Mucosa of stomach (tissue), 1 donor: ENCODE data around the gene DNAJB8.

Experiments
- H3K27me3 ChIP-seq: one replicate; pipeline ENCODE4 v1.7.0; 2013; ENCODE audit warnings: mild to moderate bottlenecking, low read length; ENCODE audit not compliant: control insufficient read depth, insufficient read depth
- H3K36me3 ChIP-seq: one replicate; pipeline ENCODE4 v1.7.0; 2013; ENCODE audit warnings: low read length; ENCODE audit not compliant: control insufficient read depth, insufficient read depth
- H3K4me1 ChIP-seq: one replicate; pipeline ENCODE4 v1.7.0; 2013; ENCODE audit warnings: mild to moderate bottlenecking, low read length; ENCODE audit not compliant: control insufficient read depth, insufficient read depth
- H3K4me3 ChIP-seq: one replicate; pipeline ENCODE4 v1.7.0; 2013; ENCODE audit warnings: low read length
- H3K9ac ChIP-seq: one replicate; pipeline ENCODE4 v1.7.0; 2013; ENCODE audit warnings: mild to moderate bottlenecking, low read length, moderate library complexity
- H3K9me3 ChIP-seq: one replicate; pipeline ENCODE4 v1.7.0; 2013; ENCODE audit warnings: mild to moderate bottlenecking, low read length, moderate library complexity; ENCODE audit not compliant: control insufficient read depth
- donor health status: Pancreatic carcinoma.

Gene DNAJB8

DNA sequence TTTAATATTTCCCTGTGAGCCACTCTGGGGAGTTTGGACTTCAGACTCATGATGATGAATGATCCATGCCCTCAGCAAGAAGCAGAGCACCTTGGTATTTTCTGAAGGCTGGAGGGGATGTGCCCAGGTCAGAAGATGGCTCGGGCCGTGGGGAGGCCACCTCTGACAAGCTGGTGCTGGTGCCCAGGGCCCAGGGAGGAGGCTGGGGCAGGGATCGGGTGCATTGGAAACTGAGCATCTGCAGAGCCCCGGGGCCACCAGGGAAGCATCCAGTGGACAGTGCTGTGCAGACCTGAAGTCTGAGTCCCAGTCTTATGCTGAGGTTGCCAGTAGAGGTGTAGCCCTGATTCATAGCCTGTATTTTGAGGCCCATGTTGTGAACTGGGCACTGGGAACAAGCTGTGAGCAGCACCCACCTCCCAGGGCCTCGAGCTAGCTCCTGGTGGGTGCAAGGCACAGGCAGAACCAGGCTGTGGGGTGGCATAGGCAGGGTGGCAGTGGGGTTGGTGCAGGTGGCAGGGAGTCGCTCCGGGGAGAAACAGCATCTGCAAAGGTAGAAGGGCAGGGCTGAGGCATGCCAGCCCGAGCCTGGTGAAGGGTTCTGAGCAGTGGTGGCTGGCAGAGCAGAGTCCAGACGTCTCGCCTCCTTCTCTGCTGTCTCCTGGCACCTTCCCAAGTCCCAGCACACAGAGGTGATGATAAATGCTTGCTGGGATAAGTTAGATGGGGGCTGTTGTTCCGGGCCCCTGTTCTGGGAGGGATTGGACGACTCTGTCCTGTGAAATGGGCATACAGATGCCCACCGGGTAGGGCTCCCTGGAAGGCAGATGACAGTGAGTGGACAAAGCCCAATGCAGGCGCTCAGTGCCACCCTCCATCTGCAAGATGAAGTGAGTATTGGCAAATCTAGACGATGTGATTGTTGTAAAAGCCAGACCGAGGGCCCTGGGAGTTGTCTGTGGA, 10.6 kb downstream of the DNAJB8 start:
- no peaks in the 10 kb centered on the region for H3K36me3 ChIP-seq
- H3K27me3 ChIP-seq = peaks cover 32% of the 10 kb centered on the region
- H3K9me3 ChIP-seq = no peaks in the 10 kb centered on the region
- H3K4me1 ChIP-seq = no peaks in the 10 kb centered on the region
- H3K4me3 ChIP-seq = no peak overlapping the region
- no peak overlapping the region for H3K9ac ChIP-seq

DNA sequence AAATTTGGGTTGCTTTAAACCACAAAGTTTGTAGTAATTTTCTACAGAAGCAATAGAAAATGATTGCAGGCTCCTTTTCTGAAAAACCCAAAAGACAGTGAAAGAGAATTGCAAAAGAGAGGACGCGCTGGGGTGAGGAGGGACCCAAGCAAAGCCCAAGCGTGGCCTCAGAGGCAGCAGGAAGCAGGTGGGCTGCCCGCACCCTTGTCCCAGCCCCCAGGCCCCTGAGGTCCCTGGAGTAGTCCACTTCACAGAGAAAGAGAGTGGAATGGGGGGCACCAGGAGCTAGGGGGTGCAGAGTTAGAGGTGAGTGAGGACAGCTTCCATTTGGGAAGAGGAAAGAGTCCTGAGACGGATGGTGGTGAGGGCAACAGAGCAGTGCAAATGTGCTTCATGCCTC, 11.6 kb downstream of the DNAJB8 start:
- Histone ChIP-seq H3K4me3 (no peak overlapping the region), H3K36me3 (no peaks in the 10 kb centered on the region), H3K4me1 (no peaks in the 10 kb centered on the region), H3K9ac (no peak overlapping the region), H3K27me3 (peaks cover 37% of the 10 kb centered on the region), H3K9me3 (no peaks in the 10 kb centered on the region)

GRCh38 chr3:128454310-128454618, 12.4 kb downstream of the DNAJB8 start:
- H3K27me3 ChIP-seq = peaks cover 37% of the 10 kb centered on the region
- H3K4me1 ChIP-seq = no peaks in the 10 kb centered on the region
- no peaks in the 10 kb centered on the region for H3K9me3 ChIP-seq
- H3K36me3 ChIP-seq = no peaks in the 10 kb centered on the region
- no peak overlapping the region for H3K9ac ChIP-seq
- no peak overlapping the region for H3K4me3 ChIP-seq

DNA sequence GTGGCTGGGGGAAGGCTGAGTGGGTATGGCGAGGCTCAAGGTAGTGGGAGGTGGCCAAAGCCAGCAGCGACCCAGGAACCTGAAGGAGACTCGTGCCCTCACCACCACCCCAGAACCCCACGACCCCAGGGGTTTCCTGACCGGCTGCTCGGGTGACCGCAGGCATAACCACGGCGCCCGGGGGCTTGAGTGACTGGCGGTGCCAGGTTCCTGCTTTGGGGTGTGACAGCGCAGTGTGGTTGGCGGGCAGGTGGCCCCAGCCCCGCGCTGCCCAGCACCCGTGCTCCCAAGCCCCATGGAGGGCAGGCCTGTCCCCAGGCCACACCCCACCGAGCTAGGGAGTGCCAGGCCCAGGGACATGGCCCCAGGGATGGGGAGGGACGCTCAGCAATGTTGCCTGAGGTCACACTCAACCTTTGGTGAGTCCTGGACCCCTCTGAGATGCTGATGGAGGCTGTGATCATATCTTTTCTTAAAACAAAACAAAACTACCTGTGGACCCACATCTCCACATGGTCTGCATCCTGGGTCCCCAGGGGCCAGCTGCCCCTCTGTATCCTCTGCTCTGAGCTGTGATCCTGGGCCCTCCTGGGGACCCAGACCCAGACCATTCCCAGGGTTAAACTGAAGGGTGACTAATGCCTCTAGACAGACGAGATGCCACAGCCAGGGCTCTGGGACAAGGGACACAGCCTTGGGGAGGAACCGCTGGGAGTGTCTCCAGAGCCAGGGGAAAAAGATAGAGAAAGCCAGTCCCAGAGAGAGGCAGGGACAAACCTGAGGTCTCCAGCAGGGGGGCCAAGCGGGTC, 13.0 kb downstream of the DNAJB8 start:
- no peak overlapping the region for H3K4me3 ChIP-seq
- H3K9ac ChIP-seq = no peak overlapping the region
- no peaks in the 10 kb centered on the region for H3K4me1 ChIP-seq
- peaks cover 37% of the 10 kb centered on the region for H3K27me3 ChIP-seq
- no peaks in the 10 kb centered on the region for H3K9me3 ChIP-seq
- H3K36me3 ChIP-seq = no peaks in the 10 kb centered on the region

DNA sequence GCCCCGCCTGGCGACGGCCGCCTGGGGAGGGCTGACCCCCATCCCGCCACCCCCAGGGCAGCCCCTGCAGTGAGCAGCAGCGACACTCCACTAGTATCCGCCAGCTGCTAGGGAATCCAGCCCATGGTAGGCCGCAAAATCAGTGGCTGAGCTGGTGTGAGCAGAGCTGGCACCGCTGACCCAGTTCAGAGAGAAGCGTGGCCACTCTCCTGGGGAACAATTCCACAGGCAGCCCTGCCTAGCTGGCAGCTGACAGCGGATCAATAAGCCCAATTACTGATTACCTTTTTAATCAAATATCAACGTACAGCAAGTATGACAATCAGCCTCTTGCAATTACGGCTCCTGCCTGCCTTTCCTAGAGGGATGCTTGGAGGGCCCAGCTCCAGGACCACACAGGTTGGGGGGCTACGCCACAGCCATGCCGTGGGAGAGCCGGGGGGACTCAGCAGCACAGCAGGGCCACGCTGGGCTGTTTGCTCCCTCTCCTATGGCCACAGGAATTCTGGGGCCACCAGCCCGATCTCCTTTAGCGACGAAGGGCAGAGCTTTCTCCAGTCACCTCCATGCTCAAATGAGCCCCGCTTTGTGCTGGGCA, 13.9 kb downstream of the DNAJB8 start:
- no peak overlapping the region for H3K9ac ChIP-seq
- H3K27me3 ChIP-seq = peaks cover 37% of the 10 kb centered on the region
- no peaks in the 10 kb centered on the region for H3K36me3 ChIP-seq
- H3K9me3 ChIP-seq = no peaks in the 10 kb centered on the region
- H3K4me1 ChIP-seq = no peaks in the 10 kb centered on the region
- no peak overlapping the region for H3K4me3 ChIP-seq

DNA sequence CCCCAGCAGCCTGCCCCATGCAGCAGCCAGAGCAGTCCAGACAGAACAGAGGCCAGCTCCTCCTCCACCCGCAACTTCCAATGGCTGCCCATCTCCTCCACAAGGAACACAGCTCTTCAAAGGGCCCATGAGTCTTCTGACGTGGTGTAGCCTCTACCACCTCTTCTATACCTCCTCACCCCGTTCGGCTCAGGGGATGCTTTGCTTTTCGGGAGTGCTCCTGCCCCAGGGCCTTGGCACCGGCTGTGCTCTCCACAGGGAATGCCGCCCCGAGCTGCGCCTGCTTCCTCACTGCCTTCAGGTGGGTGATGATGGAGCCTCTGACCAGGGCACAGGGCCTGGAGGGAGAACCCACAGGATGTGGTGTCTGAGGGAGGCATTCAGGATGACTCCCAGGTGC, 14.6 kb downstream of the DNAJB8 start:
- Histone ChIP-seq H3K4me3 (no peak overlapping the region), H3K36me3 (no peaks in the 10 kb centered on the region), H3K9ac (no peak overlapping the region), H3K9me3 (no peaks in the 10 kb centered on the region), H3K4me1 (no peaks in the 10 kb centered on the region), H3K27me3 (peaks cover 32% of the 10 kb centered on the region)

DNA sequence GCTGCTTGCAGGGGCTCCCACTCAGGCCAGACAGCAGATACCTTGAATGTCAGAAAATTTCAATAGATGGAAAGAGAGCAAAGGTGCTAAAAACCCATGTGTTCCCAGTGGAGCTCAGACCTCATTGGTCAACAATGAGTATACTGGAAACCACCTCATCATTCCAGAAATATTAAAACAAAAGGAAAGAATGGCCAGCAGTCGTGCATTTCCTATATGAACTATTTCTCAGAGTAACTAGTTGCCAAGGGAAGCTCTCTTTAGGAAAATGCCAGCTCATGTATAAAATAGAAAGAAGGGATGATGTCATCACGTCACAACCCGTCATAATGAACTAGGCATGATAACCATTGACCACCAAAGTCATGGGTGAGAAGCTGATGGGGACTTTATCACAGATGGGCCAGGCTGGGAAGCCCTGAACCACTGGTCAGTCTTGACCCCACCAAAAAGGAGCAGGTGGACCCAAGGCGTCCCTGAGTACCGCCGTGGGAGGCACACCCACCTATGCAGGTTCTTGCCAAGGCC, 17.5 kb downstream of the DNAJB8 start:
- Histone ChIP-seq H3K27me3 (peaks cover 5% of the 10 kb centered on the region), H3K4me3 (no peak overlapping the region), H3K9ac (no peak overlapping the region), H3K36me3 (no peaks in the 10 kb centered on the region), H3K4me1 (no peaks in the 10 kb centered on the region), H3K9me3 (no peaks in the 10 kb centered on the region)

DNA sequence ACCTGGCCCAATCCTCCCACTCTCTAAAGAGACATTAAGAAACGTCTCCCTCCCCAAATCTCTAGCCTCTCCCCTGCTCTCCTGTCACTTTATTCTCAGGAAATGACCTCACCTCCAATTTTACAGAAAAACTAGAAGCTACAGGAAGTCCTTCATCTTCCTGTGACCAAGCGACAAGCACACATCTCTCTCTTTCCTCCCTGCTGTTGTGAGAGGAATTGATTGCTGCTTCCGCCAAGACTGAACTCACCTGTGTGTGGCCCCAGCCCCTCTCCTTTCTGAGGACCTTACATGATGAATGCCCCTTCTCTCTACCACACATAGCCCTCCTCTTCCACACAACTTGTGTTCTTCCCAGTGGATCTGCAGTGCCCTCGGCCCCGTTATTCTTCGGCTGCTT, 18.2 kb downstream of the DNAJB8 start:
- H3K9ac ChIP-seq = no peak overlapping the region
- no peaks in the 10 kb centered on the region for H3K4me1 ChIP-seq
- H3K36me3 ChIP-seq = no peaks in the 10 kb centered on the region
- H3K27me3 ChIP-seq = peaks cover 8% of the 10 kb centered on the region
- H3K4me3 ChIP-seq = no peak overlapping the region
- no peaks in the 10 kb centered on the region for H3K9me3 ChIP-seq

DNA sequence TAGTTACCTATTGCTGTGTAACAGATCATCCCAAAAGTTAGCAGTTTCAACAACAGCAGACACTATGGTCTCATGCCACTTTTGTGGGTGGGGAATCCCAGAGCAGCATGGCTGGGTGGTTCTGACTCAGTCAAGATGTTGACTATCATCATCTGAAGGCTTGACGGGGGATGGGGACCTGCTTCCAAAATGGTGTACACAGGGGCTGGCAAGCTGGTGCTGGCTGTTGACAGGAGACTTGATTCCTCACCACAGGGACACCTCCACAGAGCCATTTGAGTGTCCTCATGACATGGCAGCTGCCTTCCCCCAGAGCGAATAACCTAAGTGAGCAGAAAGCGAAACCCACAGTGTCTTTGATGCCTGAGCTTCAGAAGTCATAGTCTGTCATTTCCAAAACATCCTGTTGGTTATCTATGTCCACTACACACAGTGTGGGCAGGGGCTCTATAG, 19.1 kb downstream of the DNAJB8 start:
- Histone ChIP-seq H3K27me3 (peaks cover 8% of the 10 kb centered on the region), H3K36me3 (no peaks in the 10 kb centered on the region), H3K9ac (no peak overlapping the region), H3K4me3 (no peak overlapping the region), H3K4me1 (no peaks in the 10 kb centered on the region), H3K9me3 (no peaks in the 10 kb centered on the region)

DNA sequence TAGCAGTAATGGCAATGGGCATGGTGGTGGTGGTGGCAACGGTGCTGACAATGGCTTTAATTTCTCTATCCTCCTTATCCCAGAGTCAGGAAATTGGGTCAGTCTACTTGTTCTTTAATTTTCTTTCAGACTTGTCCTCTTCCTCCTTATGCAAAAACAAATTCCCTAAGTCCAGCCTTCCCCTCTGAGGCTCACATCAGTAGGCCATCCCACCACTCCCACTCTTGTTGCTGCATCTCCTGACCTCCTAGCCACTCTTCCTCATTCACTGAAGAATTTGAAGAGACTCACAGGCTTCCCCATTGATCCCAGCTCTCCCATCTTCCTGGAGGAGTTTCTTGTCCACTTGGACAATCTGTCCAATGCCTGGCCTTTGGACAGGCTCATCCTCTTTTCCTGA, 19.9 kb downstream of the DNAJB8 start:
- no peak overlapping the region for H3K9ac ChIP-seq
- H3K27me3 ChIP-seq = peaks cover 8% of the 10 kb centered on the region
- no peak overlapping the region for H3K4me3 ChIP-seq
- no peaks in the 10 kb centered on the region for H3K36me3 ChIP-seq
- no peaks in the 10 kb centered on the region for H3K4me1 ChIP-seq
- no peaks in the 10 kb centered on the region for H3K9me3 ChIP-seq

DNA sequence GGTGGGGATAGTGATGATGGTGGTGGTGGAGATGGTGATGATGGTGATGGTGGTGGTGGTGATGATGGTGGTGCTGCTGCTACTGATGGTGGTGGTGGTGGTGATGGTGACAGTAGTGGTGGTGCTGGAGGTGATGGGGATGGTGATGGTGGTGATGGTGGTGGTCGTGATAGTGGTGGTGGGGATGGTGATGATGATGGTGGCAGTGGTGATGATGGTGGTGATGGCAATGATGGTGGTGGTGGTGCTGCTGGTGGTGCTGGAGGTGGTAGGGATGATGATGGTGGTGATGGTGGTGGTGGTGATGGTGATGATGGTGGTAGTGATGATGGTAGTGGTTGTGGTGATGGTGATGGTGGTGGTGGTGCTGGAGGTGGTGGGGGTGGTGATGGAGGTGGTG, 21.3 kb downstream of the DNAJB8 start:
- H3K36me3 ChIP-seq = no peaks in the 10 kb centered on the region
- peaks cover 4% of the 10 kb centered on the region for H3K27me3 ChIP-seq
- H3K9me3 ChIP-seq = no peaks in the 10 kb centered on the region
- H3K4me3 ChIP-seq = no peak overlapping the region
- H3K4me1 ChIP-seq = no peaks in the 10 kb centered on the region
- H3K9ac ChIP-seq = no peak overlapping the region

- Histone ChIP-seq H3K4me3 (no peak overlapping the region), H3K27me3 (peaks cover 8% of the 10 kb centered on the region), H3K36me3 (no peaks in the 10 kb centered on the region), H3K9me3 (no peaks in the 10 kb centered on the region), H3K4me1 (no peaks in the 10 kb centered on the region), H3K9ac (no peak overlapping the region)
Observed at GRCh38 chr3:128443771-128444170, 22.9 kb downstream of the DNAJB8 start.
